Mesenchymal stem cell (in vitro differentiated cells and primary cell): Measurements from ENCODE around the gene WHRN.

ENCODE experiments used
- DNase-seq: peaks from one replicate; pipeline ENCODE4 v3.0.0-alpha.2; 2013
- H2AFZ ChIP-seq: one replicate; pipeline ENCODE4 v1.6.1; 2013; ENCODE audit warnings: low read depth, mild to moderate bottlenecking, control low read depth, inconsistent platforms, low read length, moderate library complexity
- H2AK5ac ChIP-seq: 2 replicates; pipeline ENCODE4 v1.6.1; 2013; ENCODE audit warnings: low read length, moderate library complexity, mild to moderate bottlenecking, inconsistent platforms; ENCODE audit not compliant: severe bottlenecking
- H2BK120ac ChIP-seq: one replicate; pipeline ENCODE4 v1.6.1; 2013; ENCODE audit warnings: low read depth, mild to moderate bottlenecking, inconsistent platforms, low read length, moderate library complexity
- H2BK12ac ChIP-seq, 2 experiments: one replicate each; pipeline ENCODE4 v1.6.1; 2013; ENCODE audit warnings: inconsistent platforms in 2 of 2, low read length in 2 of 2, mild to moderate bottlenecking in 2 of 2, moderate library complexity in 2 of 2, control low read depth in 1 of 2
- H2BK15ac ChIP-seq: one replicate; pipeline ENCODE4 v1.6.1; 2013; ENCODE audit warnings: mild to moderate bottlenecking, low read depth, inconsistent platforms; ENCODE audit not compliant: poor library complexity, severe bottlenecking
- H2BK5ac ChIP-seq: 2 replicates; pipeline ENCODE4 v1.6.1; 2013; ENCODE audit warnings: low read depth, mild to moderate bottlenecking, low read length, control low read depth, inconsistent platforms; ENCODE audit not compliant: poor library complexity, severe bottlenecking
- H3K14ac ChIP-seq, 2 experiments: one replicate each; pipeline ENCODE4 v1.6.1; 2013; ENCODE audit warnings: inconsistent platforms in 2 of 2, low read length in 2 of 2, control low read depth in 1 of 2, mild to moderate bottlenecking in 1 of 2, moderate library complexity in 1 of 2
- H3K18ac ChIP-seq, 2 experiments: one replicate each; pipeline ENCODE4 v1.6.1; 2013; ENCODE audit warnings: inconsistent platforms in 2 of 2, low read length in 2 of 2, control low read depth in 1 of 2, low read depth in 1 of 2, mild to moderate bottlenecking in 1 of 2
- H3K23ac ChIP-seq, 2 experiments: one replicate each; pipeline ENCODE4 v1.6.1; 2013; ENCODE audit warnings: inconsistent platforms in 2 of 2, low read length in 2 of 2, mild to moderate bottlenecking in 2 of 2, moderate library complexity in 2 of 2, control low read depth in 1 of 2
- H3K27ac ChIP-seq: 2 replicates; pipeline ENCODE4 v1.5.1; 2013; ENCODE audit warnings: mild to moderate bottlenecking, moderate library complexity, low read length, control low read depth, inconsistent platforms; ENCODE audit not compliant: poor library complexity, severe bottlenecking
- H3K27me3 ChIP-seq, 2 experiments: 2 replicates each; pipeline versions ENCODE4 v1.6.1 to v1.7.0; 2013; ENCODE audit warnings: low read length in 2 of 2, mild to moderate bottlenecking in 2 of 2, moderate library complexity in 2 of 2, control low read depth in 1 of 2, inconsistent platforms in 1 of 2; ENCODE audit not compliant: control insufficient read depth in 1 of 2, insufficient read depth in 1 of 2
- H3K36me3 ChIP-seq, 2 experiments: 2 replicates each; pipeline versions ENCODE4 v1.6.1 to v1.7.0; 2013; ENCODE audit warnings: low read length in 2 of 2, control low read depth in 1 of 2, inconsistent platforms in 1 of 2, low read depth in 1 of 2, mild to moderate bottlenecking in 1 of 2; ENCODE audit not compliant: insufficient read depth in 2 of 2, control insufficient read depth in 1 of 2
- H3K4ac ChIP-seq, 2 experiments: one replicate each; pipeline ENCODE4 v1.6.1; 2013; ENCODE audit warnings: inconsistent platforms in 2 of 2, low read length in 2 of 2, mild to moderate bottlenecking in 2 of 2, moderate library complexity in 2 of 2, control low read depth in 1 of 2, low read depth in 1 of 2
- H3K4me1 ChIP-seq: 2 replicates; pipeline ENCODE4 v1.6.1; 2013; ENCODE audit warnings: low read depth, low read length, control low read depth; ENCODE audit not compliant: control insufficient read depth, insufficient read depth
- H3K4me2 ChIP-seq: 2 replicates; pipeline ENCODE4 v1.6.1; 2013; ENCODE audit warnings: low read length, mild to moderate bottlenecking, inconsistent platforms; ENCODE audit not compliant: poor library complexity, severe bottlenecking
- H3K4me3 ChIP-seq, 2 experiments: 2 replicates each; pipeline versions ENCODE4 v1.5.1 to v1.7.0; 2013; ENCODE audit warnings: low read length in 2 of 2, mild to moderate bottlenecking in 2 of 2, control low read depth in 1 of 2, low read depth in 1 of 2; ENCODE audit not compliant: insufficient read depth in 1 of 2
- H3K79me1 ChIP-seq: replicated peaks from 2 replicates; pipeline ENCODE4 v1.6.1; 2013; ENCODE audit warnings: mild to moderate bottlenecking, control low read depth, low read length, inconsistent platforms; ENCODE audit not compliant: poor library complexity, severe bottlenecking
- H3K9ac ChIP-seq: 2 replicates; pipeline ENCODE4 v1.7.0; 2013; ENCODE audit warnings: mild to moderate bottlenecking, low read length, moderate library complexity
- H3K9me3 ChIP-seq: 2 replicates; pipeline ENCODE4 v1.7.0; 2013; ENCODE audit warnings: mild to moderate bottlenecking, low read length; ENCODE audit not compliant: control insufficient read depth
- H4K8ac ChIP-seq: one replicate; pipeline ENCODE4 v1.6.1; 2013; ENCODE audit warnings: inconsistent platforms, mild to moderate bottlenecking, low read length, moderate library complexity
- H4K91ac ChIP-seq: one replicate; pipeline ENCODE4 v1.6.1; 2013; ENCODE audit warnings: mild to moderate bottlenecking, low read length, inconsistent platforms
- WGBS: methylation state at CpG from one replicate; pipeline ENCODE4 v1.1.7; 2013; ENCODE audit warnings: mixed read lengths; 5-methylcytosine and 5-hydroxymethylcytosine counted together

The WHRN gene

DNA sequence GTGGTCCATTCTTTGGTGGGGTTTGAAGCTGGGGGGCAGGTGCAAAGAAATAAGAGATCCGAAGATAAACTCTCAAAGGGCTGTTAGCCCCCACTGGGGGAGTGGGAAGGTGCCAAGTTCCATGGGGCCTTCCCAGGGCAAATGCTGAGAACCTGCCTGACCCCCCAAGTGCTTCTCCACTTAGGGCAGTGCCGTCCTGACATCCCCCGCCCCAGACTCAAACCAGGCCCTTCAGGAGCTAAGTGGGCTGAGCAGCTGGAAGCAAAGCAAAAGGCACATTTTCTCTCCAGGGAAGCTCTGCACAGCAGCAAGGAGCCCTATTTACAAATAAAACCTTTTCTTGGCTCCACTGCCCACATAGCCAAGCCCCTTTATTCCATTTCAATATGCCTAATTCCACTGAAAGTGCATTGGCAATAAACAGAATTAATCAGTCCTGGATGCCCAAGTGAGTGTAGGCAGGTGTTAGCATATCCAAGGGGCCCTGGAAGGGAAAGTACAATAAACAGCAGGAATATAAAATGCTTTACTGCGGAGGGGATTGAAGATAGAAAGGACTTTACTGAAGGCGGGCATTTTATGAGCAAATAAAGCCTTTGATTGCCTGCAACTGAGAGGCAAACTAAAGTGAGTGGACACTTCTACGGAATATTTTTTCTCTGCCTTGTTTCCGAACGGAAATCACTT is 44.6 kb downstream of the WHRN start:
- WGBS = 67% methylated on average over 8 of the region's 8 CpGs

DNA sequence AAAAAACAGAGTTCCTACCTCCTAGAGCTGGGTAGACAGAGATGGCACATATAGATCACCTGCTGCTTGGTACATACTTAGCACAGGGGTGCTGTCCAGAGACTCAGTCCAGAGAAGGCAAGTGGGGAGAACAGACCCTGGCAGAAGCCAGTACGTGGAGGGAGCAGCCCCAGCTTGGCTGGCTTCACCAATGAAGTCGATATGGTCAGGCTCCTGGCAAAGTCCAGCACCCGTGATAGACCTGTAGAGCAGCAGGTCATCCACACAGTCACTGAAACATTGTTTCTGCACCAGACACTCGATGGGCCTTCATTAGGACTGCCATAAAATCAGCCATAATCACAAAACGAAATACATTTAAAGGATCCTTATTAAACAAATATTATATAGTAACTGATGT is 45.8 kb downstream of the WHRN start:
- no peak overlapping the region for H3K14ac ChIP-seq
- H3K23ac ChIP-seq = no peak overlapping the region
- H3K4me3 ChIP-seq = no peak overlapping the region
- no peak overlapping the region for H3K4me2 ChIP-seq
- H3K79me1 ChIP-seq = no peaks in the 10 kb centered on the region
- H2AK5ac ChIP-seq = no peak overlapping the region
- H2BK120ac ChIP-seq = no peak overlapping the region
- DNase-seq = no peak
- no peaks in the 10 kb centered on the region for H3K9me3 ChIP-seq
- H2AFZ ChIP-seq = no peak overlapping the region
- H2BK5ac ChIP-seq = no peak overlapping the region
- H2BK15ac ChIP-seq = no peak overlapping the region
- no peak overlapping the region for H3K4ac ChIP-seq
- H2BK12ac ChIP-seq = no peak overlapping the region
- no peak overlapping the region for H3K9ac ChIP-seq
- H4K91ac ChIP-seq = no peak overlapping the region
- peaks cover 0 to 2% of the 10 kb centered on the region in 2 experiments for H3K36me3 ChIP-seq
- H3K27ac ChIP-seq = no peak overlapping the region
- WGBS = 77% methylated on average over 3 of the region's 5 CpGs
- no peaks in the 10 kb centered on the region for H3K4me1 ChIP-seq
- H3K27me3 ChIP-seq = no peaks in the 10 kb centered on the region
- no peak overlapping the region for H3K18ac ChIP-seq
- no peak overlapping the region for H4K8ac ChIP-seq

More for the DNA sequence above, 44.6 kb downstream of the WHRN start:
- no peak overlapping the region for H4K91ac ChIP-seq
- no peak overlapping the region for H3K23ac ChIP-seq
- H2BK120ac ChIP-seq = no peak overlapping the region
- no peak overlapping the region for H4K8ac ChIP-seq
- H3K14ac ChIP-seq = no peak overlapping the region
- no peak overlapping the region for H3K4ac ChIP-seq
- no peak overlapping the region for H3K9ac ChIP-seq
- H3K27ac ChIP-seq = no peak overlapping the region
- H2AFZ ChIP-seq = no peak overlapping the region
- H2AK5ac ChIP-seq = no peak overlapping the region
- H2BK15ac ChIP-seq = no peak overlapping the region
- peaks cover 0 to 6% of the 10 kb centered on the region in 2 experiments for H3K36me3 ChIP-seq
- no peaks in the 10 kb centered on the region for H3K79me1 ChIP-seq
- H3K18ac ChIP-seq = no peak overlapping the region
- no peaks in the 10 kb centered on the region for H3K4me1 ChIP-seq
- H2BK5ac ChIP-seq = no peak overlapping the region
- no peak for DNase-seq
- no peak overlapping the region for H3K4me2 ChIP-seq
- H3K9me3 ChIP-seq = no peaks in the 10 kb centered on the region
- no peak overlapping the region for H3K4me3 ChIP-seq
- H2BK12ac ChIP-seq = no peak overlapping the region
- H3K27me3 ChIP-seq = no peaks in the 10 kb centered on the region

- no peak overlapping the region for H4K91ac ChIP-seq
- H2AFZ ChIP-seq = no peak overlapping the region
- H3K9ac ChIP-seq = no peak overlapping the region
- no peak overlapping the region for H3K4me2 ChIP-seq
- no peak overlapping the region for H3K27ac ChIP-seq
- no peak for DNase-seq
- no peak overlapping the region for H2BK120ac ChIP-seq
- no peak overlapping the region for H4K8ac ChIP-seq
- H2AK5ac ChIP-seq = no peak overlapping the region
- no peaks in the 10 kb centered on the region for H3K4me1 ChIP-seq
- H3K4ac ChIP-seq = no peak overlapping the region
- H2BK5ac ChIP-seq = no peak overlapping the region
- no peaks in the 10 kb centered on the region for H3K27me3 ChIP-seq
- WGBS = no CpG with 5 or more reads among the region's 1 CpG
- H3K9me3 ChIP-seq = peaks cover 3% of the 10 kb centered on the region
- H3K23ac ChIP-seq = no peak overlapping the region
- no peak overlapping the region for H3K4me3 ChIP-seq
- no peak overlapping the region for H3K14ac ChIP-seq
- no peaks in the 10 kb centered on the region for H3K79me1 ChIP-seq
- H3K36me3 ChIP-seq = no peaks in the 10 kb centered on the region
- no peak overlapping the region for H2BK15ac ChIP-seq
- H3K18ac ChIP-seq = no peak overlapping the region
- no peak overlapping the region for H2BK12ac ChIP-seq
Observed at GRCh38 chr9:114456929-114457328, 48.3 kb downstream of the WHRN start.

DNA sequence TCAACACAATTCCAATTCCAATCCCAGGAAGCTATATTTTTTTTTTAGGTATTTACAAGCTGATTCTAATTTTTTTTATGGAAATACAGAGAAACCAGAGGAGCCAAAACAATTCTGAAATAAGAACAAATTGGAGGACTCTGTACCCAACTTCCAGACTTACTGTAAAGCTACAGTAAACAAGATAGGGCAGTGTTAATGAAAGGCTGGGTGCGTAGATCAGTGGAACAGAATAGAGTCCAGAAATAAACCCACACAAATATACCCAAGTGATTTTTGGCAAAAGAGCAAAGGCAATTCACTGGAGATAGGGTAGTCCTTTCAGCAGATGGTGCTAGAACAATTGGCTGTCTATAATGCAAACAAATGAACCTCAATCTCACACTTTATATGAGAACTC is 50.6 kb downstream of the WHRN start:
- Histone ChIP-seq H2BK12ac (no peak overlapping the region), H3K4ac (no peak overlapping the region), H3K4me2 (no peak overlapping the region), H3K18ac (no peak overlapping the region), H4K8ac (no peak overlapping the region), H3K9ac (no peak overlapping the region), H2AFZ (no peak overlapping the region), H3K4me3 (no peak overlapping the region), H3K14ac (no peak overlapping the region), H3K4me1 (no peaks in the 10 kb centered on the region), H3K27me3 (no peaks in the 10 kb centered on the region), H2AK5ac (no peak overlapping the region), H3K79me1 (no peaks in the 10 kb centered on the region), H3K23ac (no peak overlapping the region), H2BK15ac (no peak overlapping the region), H4K91ac (no peak overlapping the region), H2BK120ac (no peak overlapping the region), H2BK5ac (no peak overlapping the region), H3K9me3 (peaks cover 3% of the 10 kb centered on the region), H3K36me3 (peaks cover 0 to 4% of the 10 kb centered on the region in 2 experiments), H3K27ac (no peak overlapping the region)
- no peak for DNase-seq
- WGBS = no CpG with 5 or more reads among the region's 1 CpG
